HG02798 (cell line): Measurements from ENCODE around the gene FOXQ1.
"Not testable (repeated sequence)": the region's sequence is repeated elsewhere in the genome, so short reads cannot be mapped to it uniquely, and the experiment has no call there.

ENCODE experiments used
- ATAC-seq: cut with Tn5 transposase; IDR thresholded peaks from one replicate; pipeline ENCODE4 v1.9.1; 2021; ENCODE audit warnings: mild to moderate bottlenecking; ENCODE audit not compliant: unreplicated experiment, poor library complexity

FOXQ1 gene

GRCh38 chr6:1318036-1318435 lies 6.1 kb downstream of the FOXQ1 start:
- no peak for ATAC-seq

- not testable (repeated sequence) for ATAC-seq
Observed at GRCh38 chr6:1318584-1318983, 6.7 kb downstream of the FOXQ1 start.

- no peak for ATAC-seq
Observed at GRCh38 chr6:1321738-1322137, 9.8 kb downstream of the FOXQ1 start.

- ATAC-seq = no peak
Observed at GRCh38 chr6:1322156-1322555, 10.3 kb downstream of the FOXQ1 start.

GRCh38 chr6:1322696-1323219 lies 10.9 kb downstream of the FOXQ1 start:
- no peak for ATAC-seq

- no peak for ATAC-seq
Observed at GRCh38 chr6:1324936-1325335, 13.0 kb downstream of the FOXQ1 start.

GRCh38 chr6:1325461-1326309 lies 13.8 kb downstream of the FOXQ1 start:
- no peak for ATAC-seq

GRCh38 chr6:1326535-1327121 lies 14.7 kb downstream of the FOXQ1 start:
- ATAC-seq = no peak

GRCh38 chr6:1327630-1328029 lies 15.7 kb downstream of the FOXQ1 start:
- ATAC-seq = no peak

GRCh38 chr6:1328129-1328800 lies 16.4 kb downstream of the FOXQ1 start:
- no peak for ATAC-seq

GRCh38 chr6:1329708-1330107 lies 17.8 kb downstream of the FOXQ1 start:
- no peak for ATAC-seq

- ATAC-seq = no peak
Observed at GRCh38 chr6:1334684-1335083, 22.8 kb downstream of the FOXQ1 start.

GRCh38 chr6:1335367-1336037 lies 23.6 kb downstream of the FOXQ1 start:
- no peak for ATAC-seq

- ATAC-seq = no peak
Observed at GRCh38 chr6:1336246-1336843, 24.4 kb downstream of the FOXQ1 start.

GRCh38 chr6:1337791-1338190 lies 25.9 kb downstream of the FOXQ1 start:
- ATAC-seq = no peak

GRCh38 chr6:1346101-1346500 lies 34.2 kb downstream of the FOXQ1 start:
- ATAC-seq = no peak

- ATAC-seq = no peak
Observed at GRCh38 chr6:1346558-1347091, 34.7 kb downstream of the FOXQ1 start.

GRCh38 chr6:1347161-1347560 lies 35.3 kb downstream of the FOXQ1 start:
- ATAC-seq = no peak

- ATAC-seq = no peak
Observed at GRCh38 chr6:1348675-1349074, 36.8 kb downstream of the FOXQ1 start.

GRCh38 chr6:1349655-1350054 lies 37.8 kb downstream of the FOXQ1 start:
- ATAC-seq = no peak
